MM.1S (cell line): Measurements from ENCODE around the gene PA2G4.

Experiments used
- CTCF ChIP-seq: fragments of 300-600 bp; sonication (generic); IDR thresholded peaks from 2 replicates; pipeline ENCODE4 v1.5.1; 2016; ENCODE audit warnings: antibody characterized with exemption, low read length, mixed read lengths
- EZH2 ChIP-seq: fragments of 300-600 bp; sonication (generic); optimal IDR thresholded peaks from 2 replicates; pipeline ENCODE3; 2017; ENCODE audit warnings: low read depth, mild to moderate bottlenecking, antibody characterized with exemption, low read length, mixed read lengths
- EZH2phosphoT487 ChIP-seq: fragments of 300-600 bp; sonication (generic); IDR thresholded peaks from 2 replicates; pipeline ENCODE4 v1.6.1; 2018; ENCODE audit warnings: antibody characterized with exemption, low read length

GRCh38 chr12:56158029-56158925 lies 53.9 kb downstream of the PA2G4 start, which contains the start of gene MYL6:
- no peak for TF ChIP-seq CTCF
- no peak for TF ChIP-seq EZH2
- TF ChIP-seq EZH2phosphoT487 = no peak
